Keratinocyte (primary cell): Measurements from ENCODE around the gene ALK. TPM values are rescaled to one million over a fixed set of nuclear protein-coding genes. Genes with fewer than 3 reads are reported as not detected.

Source experiments
- DNase-seq: peaks from one replicate; pipeline ENCODE4 v3.0.0-alpha.2; 2011; ENCODE audit warnings: low read depth, missing footprints, low spot score
- FAIRE-seq: peaks from 2 replicates; lab custom pipeline; 2011; peaks lifted over from hg19 to GRCh38; lab: Jason Lieb, UNC
- H2AFZ ChIP-seq: 2 replicates; pipeline ENCODE4 v1.6.0; 2012; ENCODE audit warnings: low read length, control low read depth, inconsistent platforms; ENCODE audit not compliant: control insufficient read depth
- H3K27ac ChIP-seq: 2 replicates; pipeline ENCODE4 v1.5.1; 2011; ENCODE audit warnings: low read length; ENCODE audit not compliant: control insufficient read depth, insufficient read depth
- H3K27me3 ChIP-seq: 3 replicates; pipeline ENCODE4 v1.6.0; 2011; ENCODE audit warnings: low read length; ENCODE audit not compliant: control insufficient read depth, insufficient read depth; ENCODE audit errors: extremely low read depth
- H3K36me3 ChIP-seq, 2 experiments: 2 replicates in 1 of 2; 3 replicates in 1 of 2; pipeline ENCODE4 v1.5.1; 2011; ENCODE audit warnings: low read length in 2 of 2, mild to moderate bottlenecking in 1 of 2; ENCODE audit not compliant: control insufficient read depth in 2 of 2, insufficient read depth in 2 of 2; ENCODE audit errors: extremely low read depth in 1 of 2
- H3K4me1 ChIP-seq: 3 replicates; pipeline ENCODE4 v1.5.1; 2011; ENCODE audit warnings: low read length; ENCODE audit not compliant: control insufficient read depth, insufficient read depth; ENCODE audit errors: extremely low read depth
- H3K4me2 ChIP-seq: 3 replicates; pipeline ENCODE4 v1.6.0; 2011; ENCODE audit warnings: low read depth, low read length; ENCODE audit not compliant: control insufficient read depth, insufficient read depth; ENCODE audit errors: extremely low read depth
- H3K4me3 ChIP-seq, 3 experiments: fragments of 200-600 bp in 1 of 3; sonication (generic) in 1 of 3; 2 replicates in 2 of 3; 3 replicates in 1 of 3; pipeline ENCODE4 v1.5.1; 2011 to 2016; ENCODE audit warnings: low read length in 3 of 3, mild to moderate bottlenecking in 3 of 3, control low read depth in 2 of 3, inconsistent platforms in 1 of 3, low read depth in 1 of 3, mixed read lengths in 1 of 3, mixed run types in 1 of 3, moderate library complexity in 1 of 3; ENCODE audit not compliant: control insufficient read depth in 2 of 3, insufficient read depth in 2 of 3; ENCODE audit errors: extremely low read depth in 1 of 3
- H3K79me2 ChIP-seq: 2 replicates; pipeline ENCODE4 v1.6.0; 2012; ENCODE audit warnings: low read length; ENCODE audit not compliant: control insufficient read depth, insufficient read depth
- H3K9ac ChIP-seq: 3 replicates; pipeline ENCODE4 v1.6.0; 2011; ENCODE audit warnings: low read length; ENCODE audit not compliant: control insufficient read depth, insufficient read depth; ENCODE audit errors: extremely low read depth
- H3K9me1 ChIP-seq: 3 replicates; pipeline ENCODE4 v1.6.0; 2011; ENCODE audit warnings: low read length; ENCODE audit not compliant: control insufficient read depth, insufficient read depth; ENCODE audit errors: extremely low read depth
- H3K9me3 ChIP-seq: 2 replicates; pipeline ENCODE4 v1.5.1; 2012; ENCODE audit warnings: low read depth, low read length; ENCODE audit not compliant: control insufficient read depth
- H4K20me1 ChIP-seq: 3 replicates; pipeline ENCODE4 v1.6.0; 2011; ENCODE audit warnings: low read length; ENCODE audit not compliant: control insufficient read depth, insufficient read depth; ENCODE audit errors: extremely low read depth
- CTCF ChIP-seq, 3 experiments: IDR thresholded peaks in 1 of 3; conservative IDR thresholded peaks in 1 of 3; optimal IDR thresholded peaks in 1 of 3; 2 replicates in 2 of 3; 3 replicates in 1 of 3; pipeline versions ENCODE3 to v1.5.1; 2011; ENCODE audit warnings: low read length in 3 of 3, mild to moderate bottlenecking in 3 of 3, moderate library complexity in 2 of 3, control low read depth in 1 of 3, inconsistent platforms in 1 of 3; ENCODE audit not compliant: insufficient read depth in 2 of 3; ENCODE audit errors: extremely low read depth in 1 of 3
- EZH2 ChIP-seq: IDR thresholded peaks from one replicate; pipeline ENCODE4 v1.6.1; 2012; ENCODE audit warnings: inconsistent platforms, mild to moderate bottlenecking, low read length, moderate library complexity
- dilution Hi-C: fragments of 300-500 bp; cut with MboI; formaldehyde crosslinking; loops from one replicate; pipeline ENCODE4 v1.7.0; 2020; ENCODE audit warnings: low sequenced_read_pairs; ENCODE audit not compliant: extremely low pct_ligation_motif_present
- polyA plus RNA-seq, 5 experiments: library from polyadenylated mRNA; depleted of rRNA in 3 of 5; stranded (reverse) in 3 of 5; stranded (forward) in 1 of 5; unstranded in 1 of 5; fragments of >200 nt; gene quantifications; 1 replicate in 1 of 5; 2 replicates in 3 of 5; 3 replicates in 1 of 5; pipeline versions ENCODE4 v1.2.1 to v1.2.3, GENCODE V29; 2011 to 2012; ENCODE audit warnings: missing spikeins in 2 of 5, low read depth in 1 of 5, low replicate concordance in 1 of 5

The ALK gene
- polyA plus RNA-seq, 1 donor (not counting 4 experiments of a cell fraction or from before 2014, with no cell fraction given): not detected

GRCh38 chr2:29527947-29528346 lies 393.4 kb downstream of the ALK start:
- no peaks in the 10 kb centered on the region for H3K9me1 ChIP-seq
- no peak for TF ChIP-seq CTCF (optimal IDR thresholded peaks at IDR 0.05 in 1 of 3, IDR thresholded peaks at IDR 0.05 in 1 of 3, conservative IDR thresholded peaks at IDR 0.05 in 1 of 3; ENCODE audit: extremely low read depth in 1 of 3, insufficient read depth in 2 of 3, low read length in 3 of 3)
- TF ChIP-seq EZH2: no peak
- no peak overlapping the region for H2AFZ ChIP-seq
- no peak overlapping the region for H3K27ac ChIP-seq
- H3K4me3 ChIP-seq: no peak overlapping the region
- dilution Hi-C loops: no loop called here
- H3K36me3 ChIP-seq: no peaks in the 10 kb centered on the region
- no peak overlapping the region for H3K9ac ChIP-seq
- FAIRE-seq (no peak), DNase-seq (no peak)
- H3K4me2 ChIP-seq: no peak overlapping the region
- no peaks in the 10 kb centered on the region for H3K4me1 ChIP-seq
- H3K9me3 ChIP-seq: no peaks in the 10 kb centered on the region
- no peaks in the 10 kb centered on the region for H4K20me1 ChIP-seq
- no peaks in the 10 kb centered on the region for H3K79me2 ChIP-seq
- no peaks in the 10 kb centered on the region for H3K27me3 ChIP-seq

- dilution Hi-C loops: no loop called here
- H3K9me1 ChIP-seq: no peaks in the 10 kb centered on the region
- no peak overlapping the region for H2AFZ ChIP-seq
These were observed 394.5 kb downstream of the ALK start for GRCh38 chr2:29526587-29527586.

More at GRCh38 chr2:29526587-29527586, 394.5 kb downstream of the ALK start:
- Histone ChIP-seq H3K27ac (no peak overlapping the region), H3K4me3 (no peak overlapping the region), H3K4me2 (no peak overlapping the region), H3K36me3 (no peaks in the 10 kb centered on the region), H4K20me1 (no peaks in the 10 kb centered on the region), H3K27me3 (no peaks in the 10 kb centered on the region), H3K79me2 (no peaks in the 10 kb centered on the region), H3K9me3 (no peaks in the 10 kb centered on the region), H3K4me1 (no peaks in the 10 kb centered on the region), H3K9ac (no peak overlapping the region)
- TF ChIP-seq CTCF (optimal IDR thresholded peaks at IDR 0.05 in 1 of 3, IDR thresholded peaks at IDR 0.05 in 1 of 3, conservative IDR thresholded peaks at IDR 0.05 in 1 of 3; ENCODE audit: extremely low read depth in 1 of 3, insufficient read depth in 2 of 3, low read length in 3 of 3): no peak
- no peak for TF ChIP-seq EZH2
- no peak for FAIRE-seq
- DNase-seq: no peak
